H1 (cell line): ENCODE data around the gene CNST. TPM values are rescaled to one million over a fixed set of nuclear protein-coding genes. Genes with fewer than 3 reads are reported as not detected.

Source experiments
- CTCF ChIA-PET: fragments of 300-600 bp; sonication (Branson Sonifier 250); formaldehyde crosslinking; loops from one replicate; lab custom pipeline; 2021; ENCODE audit not compliant: partially characterized antibody; lab: Charles Lee
- POLR2A ChIA-PET: fragments of 300-600 bp; sonication (Branson Sonifier 250); formaldehyde crosslinking; loops from one replicate; lab custom pipeline; 2021; ENCODE audit warnings: inconsistent platforms; ENCODE audit not compliant: partially characterized antibody; lab: Charles Lee
- DNase-seq, 2 experiments: peaks; one replicate each; pipeline versions ENCODE4 v3.0.0 to v3.0.0-alpha.2; 2010 to 2022; ENCODE audit warnings: low spot score in 2 of 2, low read depth in 1 of 2, mixed read lengths in 1 of 2
- FAIRE-seq: peaks from 2 replicates; lab custom pipeline; 2011; peaks lifted over from hg19 to GRCh38; lab: Jason Lieb, UNC
- H2AFZ ChIP-seq: 2 replicates; pipeline ENCODE4 v1.8.1; 2012; ENCODE audit warnings: low read length, inconsistent platforms
- H2AK5ac ChIP-seq: 2 replicates; pipeline ENCODE4 v1.6.1; 2013; ENCODE audit warnings: low read depth, low read length
- H2BK120ac ChIP-seq: replicated peaks from 2 replicates; pipeline ENCODE3; 2013; ENCODE audit warnings: low read depth, low read length, inconsistent platforms
- H2BK12ac ChIP-seq: 2 replicates; pipeline ENCODE4 v1.6.1; 2013; ENCODE audit warnings: low read depth, low read length
- H2BK15ac ChIP-seq: 2 replicates; pipeline ENCODE4 v1.6.1; 2013; ENCODE audit warnings: low read length
- H2BK20ac ChIP-seq: 2 replicates; pipeline ENCODE4 v1.6.1; 2013; ENCODE audit warnings: low read length
- H2BK5ac ChIP-seq: 2 replicates; pipeline ENCODE4 v1.6.1; 2013; ENCODE audit warnings: low read depth, low read length
- H3K14ac ChIP-seq: 2 replicates; pipeline ENCODE4 v1.6.1; 2013; ENCODE audit warnings: inconsistent platforms; ENCODE audit not compliant: insufficient read length
- H3K18ac ChIP-seq: 2 replicates; pipeline ENCODE4 v1.6.1; 2013; ENCODE audit warnings: low read length; ENCODE audit errors: extremely low read depth
- H3K23ac ChIP-seq: 2 replicates; pipeline ENCODE4 v1.6.1; 2013; ENCODE audit warnings: inconsistent platforms; ENCODE audit not compliant: insufficient read length
- H3K23me2 ChIP-seq: 2 replicates; pipeline ENCODE4 v1.6.1; 2013; ENCODE audit warnings: low read depth, low read length
- H3K27ac ChIP-seq: 2 replicates; pipeline ENCODE4 v1.6.1; 2011; ENCODE audit warnings: low read depth, low read length, inconsistent platforms
- H3K27me3 ChIP-seq, 4 experiments: replicated peaks in 1 of 4; 1 replicate in 1 of 4; 2 replicates in 3 of 4; pipeline versions ENCODE4 v1.6.1 to v1.8.1; 2011 to 2013; ENCODE audit warnings: low read length in 3 of 4, mild to moderate bottlenecking in 3 of 4, inconsistent platforms in 2 of 4, mixed read lengths in 2 of 4, moderate library complexity in 1 of 4; ENCODE audit not compliant: control insufficient read depth in 3 of 4, insufficient read depth in 3 of 4; ENCODE audit errors: extremely low read depth in 1 of 4
- H3K36me3 ChIP-seq, 4 experiments: 2 replicates each; pipeline versions ENCODE4 v1.6.1 to v1.8.1; 2011 to 2013; ENCODE audit warnings: mild to moderate bottlenecking in 4 of 4, low read length in 3 of 4, moderate library complexity in 2 of 4, control low read depth in 1 of 4, inconsistent platforms in 1 of 4; ENCODE audit not compliant: insufficient read depth in 4 of 4, control insufficient read depth in 2 of 4
- H3K4ac ChIP-seq: replicated peaks from 2 replicates; pipeline ENCODE3; 2013; ENCODE audit warnings: low read length, low read depth, mixed read lengths, inconsistent platforms; ENCODE audit not compliant: insufficient read length
- H3K4me1 ChIP-seq, 4 experiments: replicated peaks in 1 of 4; 1 replicate in 1 of 4; 2 replicates in 3 of 4; pipeline versions ENCODE4 v1.6.1 to v1.8.1; 2011 to 2013; ENCODE audit warnings: low read length in 3 of 4, inconsistent platforms in 2 of 4, mixed read lengths in 1 of 4; ENCODE audit not compliant: insufficient read depth in 4 of 4, control insufficient read depth in 3 of 4
- H3K4me2 ChIP-seq, 2 experiments: 2 replicates each; pipeline versions ENCODE4 v1.6.1 to v1.8.1; 2011 to 2013; ENCODE audit warnings: low read depth in 2 of 2, low read length in 2 of 2, control low read depth in 1 of 2, inconsistent platforms in 1 of 2, mild to moderate bottlenecking in 1 of 2; ENCODE audit not compliant: insufficient read depth in 1 of 2
- H3K4me3 ChIP-seq, 4 experiments: fragments of 200-600, 300-600 bp in 1 of 4; sonication (generic), shearing (Covaris generic), sonication (Bioruptor Twin) in 1 of 4; 2 replicates each; pipeline versions ENCODE4 v1.5.1 to v1.8.1; 2011 to 2016; ENCODE audit warnings: low read length in 4 of 4, low read depth in 3 of 4, control low read depth in 2 of 4, inconsistent platforms in 2 of 4, mild to moderate bottlenecking in 2 of 4, mixed read lengths in 1 of 4, moderate library complexity in 1 of 4; ENCODE audit not compliant: insufficient read depth in 2 of 4; ENCODE audit errors: extremely low read depth in 1 of 4
- H3K56ac ChIP-seq: replicated peaks from 2 replicates; pipeline ENCODE3; 2013; ENCODE audit warnings: low read depth, mild to moderate bottlenecking, mixed read lengths, low read length, inconsistent platforms; ENCODE audit not compliant: insufficient read length
- H3K79me1 ChIP-seq: 2 replicates; pipeline ENCODE4 v1.6.1; 2013; ENCODE audit warnings: low read depth, low read length, control low read depth
- H3K79me2 ChIP-seq, 2 experiments: 2 replicates each; pipeline versions ENCODE4 v1.6.1 to v1.8.1; 2012 to 2013; ENCODE audit warnings: low read length in 2 of 2, mild to moderate bottlenecking in 2 of 2, inconsistent platforms in 1 of 2; ENCODE audit not compliant: insufficient read depth in 2 of 2, control insufficient read depth in 1 of 2
- H3K9ac ChIP-seq, 4 experiments: replicated peaks in 1 of 4; 1 replicate in 1 of 4; 2 replicates in 3 of 4; pipeline versions ENCODE4 v1.6.1 to v1.8.1; 2011 to 2013; ENCODE audit warnings: low read depth in 3 of 4, low read length in 3 of 4, control low read depth in 2 of 4, mild to moderate bottlenecking in 2 of 4, moderate library complexity in 2 of 4, inconsistent platforms in 1 of 4; ENCODE audit errors: extremely low read depth in 1 of 4
- H3K9me3 ChIP-seq, 2 experiments: 2 replicates each; pipeline versions ENCODE4 v1.6.1 to v1.8.1; 2012 to 2013; ENCODE audit warnings: mild to moderate bottlenecking in 2 of 2, moderate library complexity in 2 of 2, control low read depth in 1 of 2, inconsistent platforms in 1 of 2, low read depth in 1 of 2, low read length in 1 of 2, mixed read lengths in 1 of 2; ENCODE audit not compliant: insufficient read depth in 2 of 2
- H4K20me1 ChIP-seq, 2 experiments: replicated peaks in 1 of 2; 2 replicates each; pipeline versions ENCODE3 to v1.8.1; 2011 to 2013; ENCODE audit warnings: inconsistent platforms in 2 of 2, low read length in 2 of 2, mild to moderate bottlenecking in 1 of 2; ENCODE audit not compliant: insufficient read depth in 2 of 2, control insufficient read depth in 1 of 2
- H4K5ac ChIP-seq: 2 replicates; pipeline ENCODE4 v1.6.1; 2013; ENCODE audit warnings: low read length, low read depth, mixed read lengths, inconsistent platforms; ENCODE audit not compliant: insufficient read length
- H4K8ac ChIP-seq: 2 replicates; pipeline ENCODE4 v1.8.0; 2013; ENCODE audit warnings: mild to moderate bottlenecking, moderate library complexity, low read length, inconsistent platforms; ENCODE audit not compliant: insufficient read depth; ENCODE audit errors: extremely low read depth
- H4K91ac ChIP-seq: replicated peaks from 2 replicates; pipeline ENCODE3; 2013; ENCODE audit warnings: low read length, mixed read lengths, inconsistent platforms; ENCODE audit not compliant: insufficient read length
- BACH1 ChIP-seq: IDR thresholded peaks from 2 replicates; pipeline ENCODE4 v1.6.1; 2012; ENCODE audit warnings: low read length, improper control_type of control experiment
- CBX8 ChIP-seq: fragments of 300-800, 300-1000 bp; sonication (generic); IDR thresholded peaks from 2 replicates; pipeline ENCODE4 v1.7.1; 2016; ENCODE audit warnings: low read depth, low read length, borderline replicate concordance
- CHD1 ChIP-seq: IDR thresholded peaks from 2 replicates; pipeline ENCODE4 v1.6.1; 2012; ENCODE audit warnings: low read depth, low read length, improper control_type of control experiment
- EGR1 ChIP-seq: IDR thresholded peaks from 2 replicates; pipeline ENCODE4 v1.6.1; 2011; ENCODE audit warnings: low read depth, low read length, borderline replicate concordance
- EZH2 ChIP-seq: fragments of 200-600 bp; sonication (generic); IDR thresholded peaks from 2 replicates; pipeline ENCODE4 v1.7.1; 2012; ENCODE audit warnings: low read depth, mild to moderate bottlenecking, moderate library complexity, low read length, inconsistent platforms; ENCODE audit not compliant: severe bottlenecking
- JUN ChIP-seq: IDR thresholded peaks from 2 replicates; pipeline ENCODE4 v1.6.1; 2011; ENCODE audit warnings: low read depth, mild to moderate bottlenecking, improper control_type of control experiment, low read length
- KDM4A ChIP-seq: IDR thresholded peaks from one replicate; pipeline ENCODE4 v1.7.1; 2012; ENCODE audit warnings: low read depth, mild to moderate bottlenecking, moderate library complexity, low read length, inconsistent platforms; ENCODE audit not compliant: severe bottlenecking
- NANOG ChIP-seq: IDR thresholded peaks from 2 replicates; pipeline ENCODE4 v1.6.1; 2011; ENCODE audit warnings: low read length, low read depth, mild to moderate bottlenecking, inconsistent platforms; ENCODE audit not compliant: insufficient read depth, poor library complexity, severe bottlenecking
- TBP ChIP-seq: IDR thresholded peaks from 2 replicates; pipeline ENCODE4 v1.6.1; 2011; ENCODE audit warnings: low read depth, low read length, improper control_type of control experiment
- YY1 ChIP-seq: IDR thresholded peaks from 2 replicates; pipeline ENCODE4 v1.6.1; 2011; ENCODE audit warnings: low read depth, mild to moderate bottlenecking, low read length
- WGBS, 2 experiments: shearing (Covaris generic) in 1 of 2; methylation state at CpG; one replicate each; pipeline versions ENCODE4 v1.1.6 to v1.1.7; 2013 to 2015; ENCODE audit warnings: low lambda C conversion rate in 2 of 2, mixed read lengths in 2 of 2, inconsistent platforms in 1 of 2, low coverage in 1 of 2, missing lambda C conversion rate in 1 of 2; ENCODE audit not compliant: insufficient replicate concordance in 2 of 2, insufficient coverage in 1 of 2, insufficient read length in 1 of 2; ENCODE audit errors: extremely low coverage in 1 of 2, missing lambda C conversion rate in 1 of 2; 5-methylcytosine and 5-hydroxymethylcytosine counted together
- polyA plus RNA-seq, 7 experiments: library from polyadenylated mRNA; depleted of rRNA in 3 of 7; stranded (reverse) in 5 of 7; unstranded in 2 of 7; fragments of >200 nt in 5 of 7; fragments of 200-250 nt in 2 of 7; gene quantifications; 1 replicate in 5 of 7; 2 replicates in 1 of 7; 4 replicates in 1 of 7; pipeline versions ENCODE4 v1.2.1 to v1.2.3, GENCODE V29; 2011 to 2013; ENCODE audit warnings: missing spikeins in 2 of 7, mixed read lengths in 2 of 7
- total RNA-seq: library from RNA; stranded (reverse); fragmentation: NEBNext Ultra II Directional; extraction: Animal tissue kit (Norgen Biotek cat#: 25700); gene quantifications from 2 replicates; pipeline ENCODE4 v1.2.1, GENCODE V29; 2021

Gene CNST
- total and polyA plus RNA-seq, 2 of the 8 experiments (the other 6 are each of a cell fraction or from before 2014, with no cell fraction given): 5.3 to 21.3 TPM

DNA sequence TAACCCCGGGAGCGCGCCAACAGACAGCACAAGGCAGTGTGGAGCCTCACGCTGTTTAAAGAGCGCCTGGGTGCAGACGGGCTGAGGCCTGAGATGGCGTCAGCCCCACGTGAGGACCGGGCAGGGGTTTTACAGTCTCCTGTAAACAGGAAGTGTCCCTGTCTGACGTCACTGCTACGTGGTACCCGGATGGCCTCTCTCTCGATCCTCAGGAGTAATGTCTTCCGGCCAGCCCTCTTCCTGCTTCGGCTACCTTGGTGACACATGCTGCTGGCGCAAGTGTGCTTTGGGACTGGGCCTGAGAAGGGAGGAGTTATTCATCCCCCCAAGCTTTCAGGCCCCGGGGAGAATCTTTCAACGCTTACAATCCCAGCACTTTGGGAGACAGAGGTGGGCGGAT lies 41.2 kb downstream of the CNST start:
- ChIA-PET POLR2A (no interaction called here), CTCF (interaction anchor here (1.6 kb wide), 1 partner anchor 9 kb away, joined by 4 read pairs; no protein-coding TSS in a partner anchor)
- DNase-seq (no peak), FAIRE-seq (no peak)
- no peak overlapping the region for H4K5ac ChIP-seq
- H2BK5ac ChIP-seq: no peak overlapping the region
- no peak overlapping the region for H3K4ac ChIP-seq
- H3K27ac ChIP-seq: no peak overlapping the region
- no peak overlapping the region for H3K56ac ChIP-seq
- 93% methylated on average over 19 of the region's 19 CpGs; no CpG with 5 or more reads in 1 of the 2 experiments for WGBS, 2 experiments
- H4K20me1 ChIP-seq: no peaks in the 10 kb centered on the region
- H3K79me2 ChIP-seq: peaks cover 0 to 4% of the 10 kb centered on the region in 2 experiments; a peak in 1 of 4 replicates
- no peaks in the 10 kb centered on the region for H3K27me3 ChIP-seq
- no peak overlapping the region for H2BK20ac ChIP-seq
- no peak overlapping the region for H4K91ac ChIP-seq
- H2AK5ac ChIP-seq: no peak overlapping the region
- no peaks in the 10 kb centered on the region for H3K9me3 ChIP-seq
- peaks cover 4% of the 10 kb centered on the region; the same call in 1 of the 2 replicates for H3K79me1 ChIP-seq
- no peak overlapping the region for H3K18ac ChIP-seq
- no peaks in the 10 kb centered on the region for H3K23me2 ChIP-seq
- H3K9ac ChIP-seq: no peak overlapping the region
- H2BK120ac ChIP-seq: no peak overlapping the region
- no peak overlapping the region for H2BK15ac ChIP-seq
- no peak overlapping the region for H2AFZ ChIP-seq
- no peak overlapping the region for H3K23ac ChIP-seq
- H4K8ac ChIP-seq: no peak overlapping the region
- no peak overlapping the region for H3K4me2 ChIP-seq
- H3K4me1 ChIP-seq: peaks cover 0 to 6% (median 1%) of the 10 kb centered on the region in 4 experiments; a peak in 5 of 7 replicates
- H3K14ac ChIP-seq: no peak overlapping the region
- H2BK12ac ChIP-seq: no peak overlapping the region
- H3K36me3 ChIP-seq: no peaks in the 10 kb centered on the region
- H3K4me3 ChIP-seq: no peak overlapping the region
- no peak for TF ChIP-seq BACH1
- TF ChIP-seq NANOG: no peak
- TF ChIP-seq CHD1: no peak
- no peak for TF ChIP-seq KDM4A
- no peak for TF ChIP-seq TBP
- no peak for TF ChIP-seq EGR1
- no peak for TF ChIP-seq JUN
- no peak for TF ChIP-seq EZH2
- no peak for TF ChIP-seq CBX8
- TF ChIP-seq YY1: no peak
